DLD1 (cell line): ENCODE results near the gene NFYB.
"Not testable (repeated sequence)": the region's sequence is repeated elsewhere in the genome, so short reads cannot be mapped to it uniquely, and the experiment has no call there.

Experiments
- in situ Hi-C: cut with HindIII; loops from 2 replicates; pipeline ENCODE4 v1.10.0; 2017; ENCODE audit warnings: low sequenced_read_pairs

NFYB gene

GRCh38 chr12:104115587-104115975 is 22.4 kb downstream of the NFYB start:
- in situ Hi-C loops, result no loop called here

DNA sequence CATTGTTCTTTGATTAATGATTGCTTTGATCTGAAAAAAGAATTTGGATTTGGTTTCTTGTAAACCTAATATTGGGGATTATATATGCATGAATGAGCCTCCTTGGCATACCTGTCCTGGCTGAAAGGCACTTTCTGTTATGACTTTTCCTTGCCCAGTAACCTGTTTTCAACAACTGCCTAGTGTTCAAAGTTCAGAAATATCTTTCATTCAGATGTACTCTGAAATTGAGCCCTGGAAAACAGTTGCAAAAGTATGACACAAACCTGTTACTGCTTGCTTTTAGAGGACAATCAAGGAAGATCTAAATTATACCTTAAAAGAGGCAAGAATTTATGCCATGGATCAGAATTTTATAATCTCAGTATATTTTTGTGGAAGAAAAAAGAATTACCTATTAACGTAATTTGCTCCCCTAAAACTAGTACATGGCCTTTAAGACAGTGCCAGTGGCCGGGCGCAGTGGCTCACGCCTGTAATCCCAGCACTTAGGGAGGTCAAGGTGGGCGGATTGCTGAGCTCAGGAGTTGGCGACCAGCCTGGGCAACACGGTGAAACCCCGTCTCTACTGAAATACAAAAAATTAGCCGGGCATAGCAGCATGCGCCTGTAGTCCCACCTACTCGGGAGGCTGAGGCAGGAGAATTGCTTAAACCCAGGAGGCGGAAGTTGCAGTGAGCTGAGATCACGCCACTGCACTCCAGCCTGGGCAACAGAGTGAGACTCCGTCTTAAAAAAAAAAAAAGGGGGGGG is 23.0 kb downstream of the NFYB start:
- in situ Hi-C loops, result not testable (repeated sequence)

GRCh38 chr12:104109446-104110271 is 28.4 kb downstream of the NFYB start:
- in situ Hi-C loops, result no loop called here

DNA sequence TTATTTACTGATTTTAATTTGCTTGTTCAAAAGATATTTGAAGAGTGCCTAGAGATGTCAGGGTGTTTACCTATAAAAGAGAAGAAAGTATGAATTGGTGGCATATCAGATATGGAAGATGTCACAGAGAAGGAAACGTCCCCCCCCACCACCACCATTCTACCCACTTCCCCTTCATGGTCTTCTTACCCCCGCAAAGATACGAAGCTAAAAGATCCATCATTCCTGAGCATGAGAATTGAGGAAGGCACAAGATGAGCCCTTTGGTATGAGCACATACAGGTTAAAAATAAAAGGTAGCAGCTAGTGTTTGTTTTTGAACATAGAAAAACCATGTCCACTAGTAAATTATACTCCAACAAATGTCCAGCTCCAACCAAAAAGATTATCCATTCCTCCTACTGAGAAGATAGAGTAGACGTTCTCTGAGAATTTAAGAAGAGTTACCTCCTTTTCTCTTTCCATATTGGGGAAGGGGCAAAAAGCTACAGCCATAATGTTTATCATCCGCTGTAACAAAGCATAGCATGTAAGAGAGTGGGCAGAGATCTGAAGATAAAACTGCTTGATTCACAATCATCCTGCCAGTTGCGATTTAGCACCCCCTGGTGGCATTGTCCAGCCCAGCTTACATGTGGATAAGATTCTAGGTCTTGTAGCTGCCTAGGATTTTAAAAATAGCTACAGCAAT is 29.1 kb downstream of the NFYB start:
- in situ Hi-C loops, result no loop called here

- in situ Hi-C loops, result no loop called here
These were observed 31.0 kb downstream of the NFYB start for GRCh38 chr12:104106965-104107364.

GRCh38 chr12:104105461-104105860 is 32.5 kb downstream of the NFYB start:
- in situ Hi-C loops, result no loop called here

- in situ Hi-C loops, result no loop called here
These were observed 40.1 kb downstream of the NFYB start for GRCh38 chr12:104097954-104098353.

- in situ Hi-C loops, result no loop called here
These were observed 42.7 kb downstream of the NFYB start for GRCh38 chr12:104095289-104095688.

- in situ Hi-C loops, result no loop called here
These were observed 43.7 kb downstream of the NFYB start for GRCh38 chr12:104094284-104094683.

DNA sequence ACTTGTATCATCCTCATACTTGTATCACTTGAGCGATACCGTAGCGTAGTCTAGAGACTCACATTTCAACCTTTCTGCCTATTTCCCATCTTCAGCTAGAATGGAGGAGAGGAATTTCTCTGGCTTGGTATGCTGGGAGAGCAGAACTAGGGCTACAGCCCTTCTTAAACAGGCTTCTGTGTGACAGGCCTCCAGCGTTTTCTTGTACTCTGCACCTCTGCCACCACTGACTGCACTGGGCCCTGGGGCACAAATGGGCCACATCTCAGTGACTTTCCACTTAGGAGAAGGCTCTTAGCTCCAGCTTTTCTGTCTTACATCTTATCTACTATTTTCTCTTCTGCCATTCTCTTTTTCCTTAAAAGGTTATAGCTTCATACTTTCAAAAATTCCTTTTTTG is 46.9 kb downstream of the NFYB start:
- in situ Hi-C loops, result no loop called here

GRCh38 chr12:104090685-104091084 is 47.3 kb downstream of the NFYB start:
- in situ Hi-C loops, result no loop called here

DNA sequence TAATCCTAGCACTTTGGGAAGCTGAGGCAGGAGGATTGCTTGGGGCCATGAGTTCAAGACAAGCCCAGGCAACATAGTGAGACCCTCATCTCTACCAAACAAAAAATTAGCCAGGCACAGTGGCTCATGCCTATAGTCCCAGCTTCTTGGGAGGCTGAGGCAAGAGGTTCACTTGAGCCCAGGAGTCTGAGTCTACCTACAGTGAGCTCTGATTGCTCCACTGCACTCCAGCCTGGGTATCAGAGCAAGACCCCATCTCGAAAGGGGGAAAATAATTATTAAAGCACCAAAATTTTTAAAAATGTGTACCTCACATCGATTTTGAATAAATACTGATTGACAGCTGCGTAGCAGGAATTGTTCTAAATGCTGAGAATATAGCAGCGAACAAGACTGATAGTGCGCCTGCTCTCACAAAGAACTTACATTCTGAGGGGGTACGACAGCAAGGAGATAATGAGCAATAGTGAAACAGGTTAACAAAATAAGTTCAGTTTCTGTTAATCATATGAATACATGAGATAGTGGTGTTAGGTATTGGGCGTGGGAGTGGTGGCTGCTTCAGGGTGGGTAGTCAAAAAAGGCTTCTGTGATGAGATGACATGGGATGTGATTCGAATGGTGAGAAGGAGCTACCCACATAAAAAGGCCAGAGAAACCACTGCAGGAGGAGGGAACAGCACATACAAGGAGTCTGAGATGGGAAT is 54.1 kb downstream of the NFYB start:
- in situ Hi-C loops, result no loop called here

- in situ Hi-C loops, result no loop called here
These were observed 57.2 kb downstream of the NFYB start for GRCh38 chr12:104080764-104081163.

DNA sequence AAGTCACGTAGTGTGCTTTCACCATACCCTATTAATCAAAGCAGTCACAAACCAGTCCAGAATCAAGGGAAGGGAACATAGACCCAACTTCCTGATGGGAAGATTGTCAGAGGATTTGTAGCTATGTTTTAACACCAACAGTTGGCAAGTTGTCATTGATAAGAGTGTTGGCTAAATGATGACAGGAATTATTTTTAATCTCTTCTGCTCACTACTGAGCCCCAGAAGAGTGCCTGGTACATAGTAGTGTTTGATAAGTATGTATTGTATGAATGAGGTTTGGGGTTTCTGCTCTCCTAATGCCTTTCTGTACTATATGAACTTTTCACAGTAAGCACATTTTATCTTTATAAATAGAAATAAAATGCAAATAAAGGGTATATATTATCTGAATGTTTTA is 59.0 kb downstream of the NFYB start:
- in situ Hi-C loops, result no loop called here

DNA sequence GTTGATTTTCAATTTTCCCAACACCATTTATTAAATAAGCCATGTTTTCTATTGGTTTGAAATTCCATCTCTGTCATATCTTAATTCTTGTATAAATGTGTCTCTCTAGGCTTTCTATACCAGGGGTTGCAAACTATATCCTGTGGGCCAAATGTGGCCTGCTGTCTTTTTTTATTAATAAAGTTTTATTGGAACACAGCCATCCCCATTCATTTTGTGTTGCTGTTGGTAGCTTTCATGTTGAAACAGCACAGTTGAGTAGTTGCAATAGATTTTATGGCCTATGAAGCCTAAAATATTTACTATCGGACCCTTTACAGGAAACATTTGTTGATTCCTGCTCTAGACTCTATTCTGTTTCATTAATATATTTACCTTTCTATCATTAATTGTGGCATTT is 64.3 kb downstream of the NFYB start:
- in situ Hi-C loops, result no loop called here

- in situ Hi-C loops, result no loop called here
These were observed 65.9 kb downstream of the NFYB start for GRCh38 chr12:104072099-104072498.
